Measurements from ENCODE around the gene PHACTR3.

PHACTR3 gene

DNA sequence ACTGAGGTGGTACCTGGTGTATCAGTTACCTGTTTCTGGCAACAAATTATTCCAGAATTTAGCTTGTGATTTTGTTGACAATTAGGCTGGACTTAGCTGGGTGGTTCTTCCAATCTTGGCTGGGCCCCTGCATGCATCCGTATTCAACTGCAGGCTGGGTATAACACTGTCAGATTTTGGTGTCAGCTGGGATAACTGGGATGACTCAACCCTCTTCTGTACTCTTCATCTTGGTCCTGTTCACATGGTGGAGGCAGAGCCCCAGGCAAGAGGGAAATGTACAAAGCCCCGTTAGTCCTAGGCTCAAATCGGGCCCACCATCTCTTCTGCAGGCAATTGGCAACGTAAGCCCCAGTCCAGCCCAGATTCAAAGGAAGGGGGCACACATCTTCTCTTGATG is 89.2 kb downstream of the PHACTR3 start:
- no peak for DNase-seq (ENCODE audit: low read depth)
- no peak for TF ChIP-seq CTCF (conservative IDR thresholded peaks at IDR 0.05; ENCODE audit: low read length)
- H3K4me3 ChIP-seq (ENCODE audit: low read length), result no peak overlapping the region

GRCh38 chr20:59696476-59696875 is 92.1 kb downstream of the PHACTR3 start:
- TF ChIP-seq CTCF (conservative IDR thresholded peaks at IDR 0.05; ENCODE audit: low read length), result no peak
- H3K4me3 ChIP-seq (ENCODE audit: low read length), result no peak overlapping the region
- DNase-seq (ENCODE audit: low read depth), result no peak

- DNase-seq (ENCODE audit: low read depth), result no peak
- no peak overlapping the region for H3K4me3 ChIP-seq (ENCODE audit: low read length)
- no peak for TF ChIP-seq CTCF (conservative IDR thresholded peaks at IDR 0.05; ENCODE audit: low read length)
These were observed 92.7 kb downstream of the PHACTR3 start for GRCh38 chr20:59697068-59697467.

DNA sequence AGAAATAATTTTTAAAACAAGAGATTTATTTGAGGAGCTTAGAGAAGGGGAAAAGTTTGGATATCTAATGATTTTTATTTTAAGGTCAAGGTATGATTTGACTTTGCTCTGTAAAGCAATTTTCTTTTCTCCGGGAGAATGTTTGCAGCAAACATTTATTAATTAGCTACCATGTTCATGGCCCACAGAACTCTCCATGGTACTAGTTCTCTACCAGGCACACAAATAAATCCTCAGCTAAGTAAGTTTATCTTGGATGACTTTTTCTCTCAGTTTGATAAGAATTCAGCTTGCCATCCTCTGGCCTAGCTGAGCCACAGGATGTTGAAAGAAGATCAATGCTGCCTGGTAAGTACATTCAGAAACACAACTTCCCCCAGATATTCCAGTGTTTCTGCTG is 94.3 kb downstream of the PHACTR3 start:
- no peak overlapping the region for H3K4me3 ChIP-seq (ENCODE audit: low read length)
- no peak for DNase-seq (ENCODE audit: low read depth)
- no peak for TF ChIP-seq CTCF (conservative IDR thresholded peaks at IDR 0.05; ENCODE audit: low read length)

GRCh38 chr20:59701236-59701635 is 96.9 kb downstream of the PHACTR3 start:
- TF ChIP-seq CTCF (conservative IDR thresholded peaks at IDR 0.05; ENCODE audit: low read length), result no peak
- no peak overlapping the region for H3K4me3 ChIP-seq (ENCODE audit: low read length)
- DNase-seq (ENCODE audit: low read depth), result no peak

- DNase-seq (ENCODE audit: low read depth), result no peak
- no peak overlapping the region for H3K4me3 ChIP-seq (ENCODE audit: low read length)
- TF ChIP-seq CTCF (conservative IDR thresholded peaks at IDR 0.05; ENCODE audit: low read length), result no peak
These were observed 98.7 kb downstream of the PHACTR3 start for GRCh38 chr20:59703046-59703445.

DNA sequence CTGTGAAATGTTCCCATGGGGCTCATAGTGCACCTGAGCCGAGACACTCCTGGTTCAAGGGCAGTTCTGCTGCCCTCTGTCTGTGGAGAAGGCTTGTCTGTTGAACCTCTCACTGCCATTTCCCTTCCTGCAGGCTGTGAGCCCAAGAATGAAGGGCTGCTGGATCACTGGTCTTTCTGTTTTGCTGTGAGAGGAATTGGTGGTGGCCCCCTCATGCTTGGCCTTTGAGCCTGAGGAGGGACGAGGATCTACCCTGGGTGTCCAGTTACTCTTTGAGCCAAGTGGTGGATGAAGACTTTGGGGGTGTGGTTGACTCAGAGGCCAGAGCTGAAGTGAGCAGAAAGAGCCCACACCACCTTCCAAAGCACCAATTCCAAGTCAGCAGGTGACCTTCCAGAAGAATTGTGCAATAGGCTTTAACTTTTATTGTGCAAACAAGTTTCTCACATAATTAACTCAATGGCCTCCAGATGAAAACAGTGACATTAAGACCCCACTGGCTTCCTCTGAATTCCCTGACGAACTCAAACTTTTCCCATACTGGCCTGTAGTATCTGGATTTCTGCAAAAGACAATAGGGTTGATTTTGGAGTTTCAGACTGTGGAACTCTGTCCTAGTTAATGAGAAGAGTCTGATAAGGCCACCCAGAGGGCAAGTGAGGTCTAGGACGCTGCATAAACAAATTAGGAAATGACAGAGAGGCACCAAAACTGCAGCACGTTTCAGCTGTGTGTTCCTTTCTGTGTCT is 101.5 kb downstream of the PHACTR3 start:
- no peak overlapping the region for H3K4me3 ChIP-seq (ENCODE audit: low read length)
- TF ChIP-seq CTCF (conservative IDR thresholded peaks at IDR 0.05; ENCODE audit: low read length), result no peak
- DNase-seq (ENCODE audit: low read depth), result no peak
